ENCODE results near the gene BRWD1.
"Not testable (repeated sequence)": the region's sequence is repeated elsewhere in the genome, so short reads cannot be mapped to it uniquely, and the experiment has no call there.

Gene BRWD1

DNA sequence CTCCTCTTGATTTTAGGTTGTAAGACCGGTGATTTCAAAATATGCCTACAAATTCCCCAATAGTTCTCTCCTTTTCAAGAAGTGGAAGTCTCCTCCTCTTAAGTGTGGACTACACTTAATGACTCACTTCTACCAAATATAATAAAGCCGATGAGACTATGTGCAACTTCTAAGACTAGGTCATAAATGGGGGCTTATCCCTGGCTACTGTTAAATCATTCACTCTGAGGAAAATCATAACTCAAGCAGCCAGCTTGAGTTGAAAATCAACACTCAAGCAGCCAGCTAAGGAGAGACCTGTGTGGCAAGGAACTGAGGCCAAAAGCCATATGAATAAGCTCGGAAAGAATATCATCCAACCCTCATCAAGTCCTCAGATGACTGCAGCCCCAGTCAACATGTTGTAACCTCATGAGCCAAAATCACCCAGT lies 80.6 kb downstream of the BRWD1 start:
- Histone ChIP-seq H3K9me3 (ENCODE audit: severe bottlenecking) (no peaks in the 10 kb centered on the region), H3K4me3 (ENCODE audit: low read depth, low read length) (no peak overlapping the region), H3K27ac (no peak overlapping the region), H3K36me3 (peaks cover 81% of the 10 kb centered on the region), H3K27me3 (ENCODE audit: insufficient read depth, low read depth, severe bottlenecking) (no peaks in the 10 kb centered on the region)
- DNase-seq, result no peak
- TF ChIP-seq, protein P1, sequence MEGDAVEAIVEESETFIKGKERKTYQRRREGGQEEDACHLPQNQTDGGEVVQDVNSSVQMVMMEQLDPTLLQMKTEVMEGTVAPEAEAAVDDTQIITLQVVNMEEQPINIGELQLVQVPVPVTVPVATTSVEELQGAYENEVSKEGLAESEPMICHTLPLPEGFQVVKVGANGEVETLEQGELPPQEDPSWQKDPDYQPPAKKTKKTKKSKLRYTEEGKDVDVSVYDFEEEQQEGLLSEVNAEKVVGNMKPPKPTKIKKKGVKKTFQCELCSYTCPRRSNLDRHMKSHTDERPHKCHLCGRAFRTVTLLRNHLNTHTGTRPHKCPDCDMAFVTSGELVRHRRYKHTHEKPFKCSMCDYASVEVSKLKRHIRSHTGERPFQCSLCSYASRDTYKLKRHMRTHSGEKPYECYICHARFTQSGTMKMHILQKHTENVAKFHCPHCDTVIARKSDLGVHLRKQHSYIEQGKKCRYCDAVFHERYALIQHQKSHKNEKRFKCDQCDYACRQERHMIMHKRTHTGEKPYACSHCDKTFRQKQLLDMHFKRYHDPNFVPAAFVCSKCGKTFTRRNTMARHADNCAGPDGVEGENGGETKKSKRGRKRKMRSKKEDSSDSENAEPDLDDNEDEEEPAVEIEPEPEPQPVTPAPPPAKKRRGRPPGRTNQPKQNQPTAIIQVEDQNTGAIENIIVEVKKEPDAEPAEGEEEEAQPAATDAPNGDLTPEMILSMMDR (IDR thresholded peaks at IDR 0.05; ENCODE audit: low read depth, low read length), result no peak

DNA sequence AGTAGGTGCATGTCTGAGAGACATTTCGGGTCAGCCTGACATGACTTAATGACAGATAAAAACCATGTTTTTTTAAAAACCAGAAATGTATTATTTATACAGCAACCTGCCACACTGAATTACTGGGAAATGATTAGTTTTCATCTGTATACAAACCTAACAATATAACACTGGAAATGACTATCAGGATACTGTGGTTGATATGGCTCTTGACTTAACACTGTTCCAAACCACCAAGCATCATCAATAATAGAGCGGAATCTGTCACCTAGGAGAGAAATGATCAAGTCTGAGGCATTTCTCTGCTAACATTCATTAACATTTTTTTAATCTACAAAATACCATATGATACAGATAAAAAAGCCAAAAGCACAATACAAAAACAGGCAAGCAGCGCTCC lies 88.5 kb downstream of the BRWD1 start:
- peaks cover 51% of the 10 kb centered on the region for H3K36me3 ChIP-seq
- no peaks in the 10 kb centered on the region for H3K9me3 ChIP-seq (ENCODE audit: severe bottlenecking)
- no peak overlapping the region for H3K27ac ChIP-seq
- no peaks in the 10 kb centered on the region for H3K27me3 ChIP-seq (ENCODE audit: insufficient read depth, low read depth, severe bottlenecking)
- DNase-seq, result no peak
- TF ChIP-seq, protein P1 (IDR thresholded peaks at IDR 0.05; ENCODE audit: low read depth, low read length), result no peak
- H3K4me3 ChIP-seq (ENCODE audit: low read depth, low read length), result no peak overlapping the region

DNA sequence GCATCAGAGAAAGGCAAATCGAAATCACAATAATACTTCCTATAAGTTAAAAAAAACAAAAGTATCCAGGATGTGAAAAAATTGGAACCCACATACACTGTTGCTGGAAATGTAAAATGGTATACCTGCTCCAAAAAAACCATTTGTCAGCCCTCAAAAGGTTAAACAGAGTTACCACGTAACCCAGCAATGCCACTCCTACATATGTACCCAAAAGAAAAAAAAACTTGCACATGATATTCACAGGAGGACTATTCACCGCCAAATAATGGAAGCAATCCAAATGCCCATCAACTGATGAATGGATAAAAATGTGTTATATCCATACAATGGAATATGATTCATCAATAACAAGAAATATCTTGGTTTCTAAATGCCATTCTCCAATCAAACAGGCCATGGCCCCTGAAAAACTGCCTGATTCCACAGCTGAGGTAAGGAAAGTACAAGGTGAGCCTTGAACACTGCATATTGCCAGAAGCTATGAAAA lies 91.4 kb downstream of the BRWD1 start:
- Histone ChIP-seq H3K36me3 (peaks cover 33% of the 10 kb centered on the region), H3K27ac (no peak overlapping the region), H3K27me3 (ENCODE audit: insufficient read depth, low read depth, severe bottlenecking) (no peaks in the 10 kb centered on the region), H3K4me3 (ENCODE audit: low read depth, low read length) (no peak overlapping the region), H3K9me3 (ENCODE audit: severe bottlenecking) (no peaks in the 10 kb centered on the region)
- DNase-seq, result no peak
- TF ChIP-seq, protein P1 (IDR thresholded peaks at IDR 0.05; ENCODE audit: low read depth, low read length), result no peak

DNA sequence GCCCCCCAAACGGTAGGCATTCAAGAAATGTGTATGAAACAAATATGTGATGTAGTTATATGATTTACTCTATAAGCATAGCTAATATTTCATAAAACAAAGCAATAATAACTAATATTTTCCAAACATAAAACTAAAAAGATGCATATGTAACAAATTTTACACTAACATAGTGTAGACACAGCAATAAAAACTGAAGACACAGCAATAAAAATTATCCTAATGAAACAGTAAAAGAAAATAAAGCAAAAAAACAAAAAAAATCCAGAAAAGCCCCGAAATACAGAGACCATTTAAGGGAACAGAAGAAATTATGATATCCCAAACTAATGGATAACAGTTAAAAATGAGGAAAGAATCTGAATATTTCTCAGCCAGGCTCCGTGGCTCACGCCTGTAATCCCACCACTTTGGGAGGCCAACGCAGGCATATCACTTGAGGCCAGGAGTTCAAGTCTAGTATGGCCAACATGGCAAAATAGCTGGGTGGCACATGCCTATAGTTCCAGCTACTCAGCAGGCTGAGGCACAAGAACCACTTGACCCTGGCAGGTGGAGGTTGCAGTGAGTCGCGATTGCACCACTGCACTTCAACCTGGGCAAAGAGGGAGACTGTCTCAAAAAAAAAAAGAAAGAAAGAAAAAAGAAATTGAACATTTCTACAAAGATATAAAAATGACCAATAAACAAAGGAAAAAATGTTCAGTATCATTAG lies 92.0 kb downstream of the BRWD1 start:
- TF ChIP-seq, protein P1 (IDR thresholded peaks at IDR 0.05; ENCODE audit: low read depth, low read length), result no peak
- no peaks in the 10 kb centered on the region for H3K9me3 ChIP-seq (ENCODE audit: severe bottlenecking)
- no peak overlapping the region for H3K4me3 ChIP-seq (ENCODE audit: low read depth, low read length)
- H3K36me3 ChIP-seq, result peaks cover 30% of the 10 kb centered on the region
- H3K27me3 ChIP-seq (ENCODE audit: insufficient read depth, low read depth, severe bottlenecking), result no peaks in the 10 kb centered on the region
- no peak overlapping the region for H3K27ac ChIP-seq
- DNase-seq, result no peak

DNA sequence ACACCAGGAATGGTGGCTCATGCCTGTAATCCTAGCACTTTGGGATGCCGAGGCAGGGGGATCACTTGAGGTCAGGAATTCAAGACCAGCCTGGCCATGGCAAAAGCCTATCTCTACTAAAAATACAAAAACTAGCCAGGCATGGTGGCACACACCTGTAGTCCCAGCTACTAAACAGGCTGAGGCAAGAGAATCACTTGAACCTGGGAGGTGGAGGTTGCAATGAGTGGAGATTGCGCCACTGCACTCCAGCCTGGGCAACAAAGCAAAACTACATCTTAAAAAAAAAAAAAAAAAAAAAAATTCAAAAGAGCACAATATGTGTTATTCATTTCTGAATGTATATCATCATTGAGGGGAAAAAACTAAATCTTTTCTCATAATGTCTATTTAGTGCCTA lies 92.6 kb downstream of the BRWD1 start:
- H3K4me3 ChIP-seq (ENCODE audit: low read depth, low read length), result not testable (repeated sequence)

DNA sequence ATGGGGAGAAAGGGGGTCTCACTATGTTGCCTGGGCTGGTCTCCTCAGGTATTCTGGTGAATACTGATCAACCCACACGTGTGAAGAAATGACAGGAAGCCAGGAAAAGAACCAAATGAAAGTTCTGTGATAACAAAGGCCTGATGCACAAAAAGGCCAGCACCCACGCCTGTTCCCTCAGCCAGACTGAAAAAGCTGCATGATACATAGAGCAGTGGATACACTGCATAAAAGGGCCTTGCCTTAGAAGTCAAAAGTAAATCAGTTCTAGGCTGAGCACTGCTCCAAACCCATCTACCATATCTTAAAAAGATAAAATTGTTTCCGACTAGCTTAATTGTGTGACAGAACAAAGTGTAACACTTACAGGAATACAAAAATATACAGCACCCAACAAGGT lies 93.3 kb downstream of the BRWD1 start:
- no peak overlapping the region for H3K4me3 ChIP-seq (ENCODE audit: low read depth, low read length)
- peaks cover 37% of the 10 kb centered on the region for H3K36me3 ChIP-seq
- no peaks in the 10 kb centered on the region for H3K9me3 ChIP-seq (ENCODE audit: severe bottlenecking)
- TF ChIP-seq, protein P1 (IDR thresholded peaks at IDR 0.05; ENCODE audit: low read depth, low read length), result no peak
- H3K27me3 ChIP-seq (ENCODE audit: insufficient read depth, low read depth, severe bottlenecking), result no peaks in the 10 kb centered on the region
- DNase-seq, result no peak
- no peak overlapping the region for H3K27ac ChIP-seq

More for the DNA sequence above, 92.6 kb downstream of the BRWD1 start:
- not testable (repeated sequence) for H3K27ac ChIP-seq; DNase-seq; H3K9me3 ChIP-seq (ENCODE audit: severe bottlenecking); H3K27me3 ChIP-seq (ENCODE audit: insufficient read depth, low read depth, severe bottlenecking)
- peaks cover 33% of the 10 kb centered on the region for H3K36me3 ChIP-seq
